B cell (primary cell): Measurements from ENCODE around the gene SPSB3.

ENCODE experiments used
- CTCF ChIP-seq: fragments of 200-600 bp; IDR thresholded peaks from one replicate; pipeline ENCODE4 v1.8.0; 2022; ENCODE audit warnings: antibody characterized with exemption, mild to moderate bottlenecking
- EZH2 ChIP-seq: IDR thresholded peaks from 2 replicates; pipeline ENCODE4 v1.6.1; 2012; ENCODE audit warnings: borderline replicate concordance, low read depth, mild to moderate bottlenecking, moderate library complexity, low read length; ENCODE audit not compliant: insufficient read depth, poor library complexity, severe bottlenecking

GRCh38 chr16:1826691-1827573 lies 44.6 kb upstream of the SPSB3 start, which contains the start of the genes FAHD1 and HAGH:
- TF ChIP-seq CTCF: no peak
- TF ChIP-seq EZH2: no peak
